Natural killer cell (primary cell): Measurements from ENCODE around the gene LGMN. TPM values are rescaled to one million over a fixed set of nuclear protein-coding genes. Genes with fewer than 3 reads are reported as not detected.

Experiments
- ATAC-seq, 3 donors: fragments of 150-1000 bp in 2 of 3; fragments of 200-7000 bp in 1 of 3; cut with Tn5 transposase; 1 replicate in 1 of 3; 2 replicates in 2 of 3; pipeline ENCODE4 v1.10.0; 2021; ENCODE audit warnings: mild to moderate bottlenecking in 2 of 3, moderate library complexity in 2 of 3
- DNase-seq, 2 donors: peaks; one replicate each; pipeline versions ENCODE4 v3.0.0 to v3.0.0-alpha.2; 2013 to 2021; ENCODE audit warnings: mixed read lengths in 1 of 2
- H3K27ac ChIP-seq: one replicate; pipeline ENCODE4 v1.5.1; 2013; ENCODE audit warnings: mild to moderate bottlenecking, low read length
- H3K27me3 ChIP-seq: one replicate; pipeline ENCODE4 v1.6.1; 2013; ENCODE audit warnings: low read length; ENCODE audit not compliant: control insufficient read depth, insufficient read depth
- H3K36me3 ChIP-seq: one replicate; pipeline ENCODE4 v1.6.1; 2013; ENCODE audit warnings: low read length; ENCODE audit not compliant: control insufficient read depth, insufficient read depth
- H3K4me1 ChIP-seq: one replicate; pipeline ENCODE4 v1.6.1; 2013; ENCODE audit warnings: low read length; ENCODE audit not compliant: control insufficient read depth, insufficient read depth
- H3K4me3 ChIP-seq: one replicate; pipeline ENCODE4 v1.5.1; 2013; ENCODE audit warnings: low read length
- H3K9me3 ChIP-seq: one replicate; pipeline ENCODE4 v1.6.1; 2013; ENCODE audit warnings: low read length; ENCODE audit not compliant: control insufficient read depth, insufficient read depth
- H3K27ac Mint-ChIP-seq, 2 donors: one replicate each; pipeline ENCODE4 v1.8.0; 2022; ENCODE audit warnings: mild to moderate bottlenecking in 2 of 2, mixed read lengths in 2 of 2, moderate library complexity in 1 of 2
- H3K27me3 Mint-ChIP-seq, 2 donors: one replicate each; pipeline ENCODE4 v1.8.0; 2022; ENCODE audit warnings: low read depth in 2 of 2, mixed read lengths in 2 of 2
- H3K36me3 Mint-ChIP-seq: one replicate; pipeline ENCODE4 v1.8.0; 2022; ENCODE audit warnings: mixed read lengths
- H3K4me1 Mint-ChIP-seq, 2 donors: one replicate each; pipeline ENCODE4 v1.8.0; 2022; ENCODE audit warnings: mixed read lengths in 2 of 2
- H3K4me3 Mint-ChIP-seq: one replicate; pipeline ENCODE4 v1.8.0; 2022; ENCODE audit warnings: mild to moderate bottlenecking, moderate library complexity, mixed read lengths
- H3K9me3 Mint-ChIP-seq, 2 donors: one replicate each; pipeline ENCODE4 v1.8.0; 2022; ENCODE audit warnings: mixed read lengths in 2 of 2
- CTCF ChIP-seq: fragments of 200-600 bp; IDR thresholded peaks from one replicate; pipeline ENCODE4 v1.8.0; 2022; ENCODE audit warnings: antibody characterized with exemption
- whole genome bisulfite sequencing: methylation state at CpG from one replicate; pipeline ENCODE4 v1.1.7; 2013; ENCODE audit warnings: missing lambda C conversion rate; ENCODE audit not compliant: insufficient coverage; 5-methylcytosine and 5-hydroxymethylcytosine counted together
- intact Hi-C: fragments of 100-400 bp; cut with micrococcal nuclease; formaldehyde crosslinking; loops from one replicate; pipeline ENCODE4 v1.14.2; 2022
- total RNA-seq, 4 donors: library from RNA; stranded (reverse); fragments of 120-200 nt in 1 of 4; gene quantifications; one replicate each; pipeline versions ENCODE4 v1.2.3 to v1.2.4, GENCODE V29; 2013 to 2022

LGMN gene
- total RNA-seq, 3 donors from 2014 or later (not counting 1 experiment from before 2014, with no cell fraction given), result 0.39 to 6.1 (median 2.5) TPM

GRCh38 chr14:92686411-92686899 is 62.0 kb downstream of the LGMN start:
- no peaks in the 10 kb centered on the region for H3K27me3 Mint-ChIP-seq
- no peak overlapping the region for H3K4me3 Mint-ChIP-seq
- Histone ChIP-seq H3K36me3 (peaks cover 71% of the 10 kb centered on the region), H3K9me3 (no peaks in the 10 kb centered on the region), H3K27ac (peak overlapping the region; percentile 12), H3K4me3 (no peak overlapping the region), H3K4me1 (peaks cover 2% of the 10 kb centered on the region), H3K27me3 (no peaks in the 10 kb centered on the region)
- ATAC-seq (peak in 2 of 3 donors; percentile 35 to 43), DNase-seq (no peak)
- peak overlapping the region; percentile 69 to 73 for H3K27ac Mint-ChIP-seq
- 90% methylated on average over 8 of the region's 9 CpGs for WGBS
- TF ChIP-seq CTCF, result no peak
- no peaks in the 10 kb centered on the region for H3K9me3 Mint-ChIP-seq
- no peaks in the 10 kb centered on the region for H3K36me3 Mint-ChIP-seq
- intact Hi-C loops, result loop anchor here (2.0 to 10.0 kb wide), 3 partner anchors 34 to 222 kb away; no protein-coding TSS in a partner anchor
- H3K4me1 Mint-ChIP-seq, result peaks cover 6 to 13% of the 10 kb centered on the region in 2 donors

- Mint-ChIP-seq H3K27ac (peak overlapping the region; percentile 73 to 80), H3K36me3 (no peaks in the 10 kb centered on the region), H3K4me3 (no peak overlapping the region), H3K27me3 (no peaks in the 10 kb centered on the region), H3K4me1 (peaks cover 11 to 19% of the 10 kb centered on the region in 2 donors), H3K9me3 (no peaks in the 10 kb centered on the region)
- H3K9me3 ChIP-seq, result no peaks in the 10 kb centered on the region
- peaks cover 75% of the 10 kb centered on the region for H3K36me3 ChIP-seq
- TF ChIP-seq CTCF, result no peak
- H3K27ac ChIP-seq, result no peak overlapping the region
- no peak for DNase-seq
- intact Hi-C loops, result loop anchor here (2.0 to 10.0 kb wide), 3 partner anchors 34 to 221 kb away; no protein-coding TSS in a partner anchor
- H3K4me3 ChIP-seq, result no peak overlapping the region
- peaks cover 8% of the 10 kb centered on the region for H3K4me1 ChIP-seq
- H3K27me3 ChIP-seq, result no peaks in the 10 kb centered on the region
- no peak for ATAC-seq
- 73% methylated on average over 4 of the region's 4 CpGs for WGBS
These were observed 62.6 kb downstream of the LGMN start for GRCh38 chr14:92685784-92686355.

- TF ChIP-seq CTCF, result no peak
- 97% methylated on average over 21 of the region's 21 CpGs for WGBS
- DNase-seq (no peak), ATAC-seq (no peak)
- no peak overlapping the region for H3K4me3 ChIP-seq
- Mint-ChIP-seq H3K4me1 (peaks cover 15 to 20% of the 10 kb centered on the region in 2 donors), H3K9me3 (no peaks in the 10 kb centered on the region), H3K4me3 (no peak overlapping the region), H3K27ac (peak overlapping the region in 1 of 2 donors; percentile 80), H3K27me3 (no peaks in the 10 kb centered on the region), H3K36me3 (no peaks in the 10 kb centered on the region)
- H3K4me1 ChIP-seq, result peaks cover 14% of the 10 kb centered on the region
- H3K27ac ChIP-seq, result no peak overlapping the region
- intact Hi-C loops, result loop anchor here (5.0 to 10.0 kb wide), 3 partner anchors 33 to 548 kb away; no protein-coding TSS in a partner anchor
- no peaks in the 10 kb centered on the region for H3K9me3 ChIP-seq
- H3K36me3 ChIP-seq, result peaks cover 70% of the 10 kb centered on the region
- no peaks in the 10 kb centered on the region for H3K27me3 ChIP-seq
These were observed 63.4 kb downstream of the LGMN start for GRCh38 chr14:92684801-92685560.
